ENCODE data around the gene DOCK4. TPM values are rescaled to one million over a fixed set of nuclear protein-coding genes. Genes with fewer than 3 reads are reported as not detected.
A peak's percentile ranks its signal among the peaks of the same experiment; 100 is the strongest.

Gene DOCK4
- total RNA-seq, 4 donors from 2014 or later: 6.4 to 20.5 (median 9.7) TPM

- peaks cover 3% of the 10 kb centered on the region for H3K4me1 ChIP-seq
- WGBS: 86% methylated on average over 6 of the region's 6 CpGs
- no peak overlapping the region for H3K4me3 ChIP-seq
- no peak for DNase-seq (ENCODE audit: low spot score in 2 of 2)
- H3K36me3 ChIP-seq: no peaks in the 10 kb centered on the region
- no peak overlapping the region for H3K27ac ChIP-seq
- no peaks in the 10 kb centered on the region for H3K27me3 ChIP-seq
- no peaks in the 10 kb centered on the region for H3K9me3 ChIP-seq
- TF ChIP-seq POLR2AphosphoS5 (IDR thresholded peaks at IDR 0.05) (no peak), EP300 (IDR thresholded peaks at IDR 0.05) (no peak), POLR2A (IDR thresholded peaks at IDR 0.05) (no peak), CTCF (IDR thresholded peaks at IDR 0.05) (no peak)
These were observed 182.4 kb downstream of the DOCK4 start for GRCh38 chr7:112023786-112024185.

DNA sequence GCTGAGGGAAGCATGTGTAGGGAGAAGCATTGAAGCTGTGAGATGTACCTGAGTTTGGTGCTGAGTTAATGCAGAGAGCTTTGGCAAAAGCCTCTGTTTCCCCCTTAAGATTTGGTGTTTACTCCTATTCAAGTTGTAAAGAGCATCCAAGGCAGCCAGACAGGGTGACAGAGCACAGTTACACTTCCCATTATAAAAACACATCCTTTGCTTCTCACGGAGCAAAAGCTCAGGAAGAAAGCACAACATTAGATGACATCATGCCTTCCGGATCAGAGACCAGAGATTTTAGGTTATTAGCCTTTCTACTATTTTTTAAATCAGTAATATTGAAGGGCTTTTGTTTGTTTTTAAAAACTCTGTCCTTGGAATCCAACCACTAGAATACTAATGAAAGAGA lies 182.9 kb downstream of the DOCK4 start:
- Histone ChIP-seq H3K27ac (no peak overlapping the region), H3K36me3 (no peaks in the 10 kb centered on the region), H3K4me3 (no peak overlapping the region), H3K9me3 (no peaks in the 10 kb centered on the region), H3K4me1 (peaks cover 6% of the 10 kb centered on the region), H3K27me3 (no peaks in the 10 kb centered on the region)
- DNase-seq (ENCODE audit: low spot score in 2 of 2): no peak
- TF ChIP-seq POLR2A (IDR thresholded peaks at IDR 0.05) (no peak), EP300 (IDR thresholded peaks at IDR 0.05) (no peak), POLR2AphosphoS5 (IDR thresholded peaks at IDR 0.05) (no peak), CTCF (IDR thresholded peaks at IDR 0.05) (no peak)
- 83% methylated on average over 2 of the region's 2 CpGs for WGBS

- no peak for DNase-seq (ENCODE audit: low spot score in 2 of 2)
- no peaks in the 10 kb centered on the region for H3K27me3 ChIP-seq
- H3K4me1 ChIP-seq: peaks cover 7% of the 10 kb centered on the region
- no peak overlapping the region for H3K4me3 ChIP-seq
- no peaks in the 10 kb centered on the region for H3K36me3 ChIP-seq
- H3K27ac ChIP-seq: no peak overlapping the region
- H3K9me3 ChIP-seq: no peaks in the 10 kb centered on the region
- WGBS: 90% methylated on average over 6 of the region's 6 CpGs
- TF ChIP-seq EP300 (IDR thresholded peaks at IDR 0.05) (no peak), POLR2AphosphoS5 (IDR thresholded peaks at IDR 0.05) (no peak), POLR2A (IDR thresholded peaks at IDR 0.05) (no peak), CTCF (IDR thresholded peaks at IDR 0.05) (no peak)
These were observed 184.1 kb downstream of the DOCK4 start for GRCh38 chr7:112022128-112022527.

DNA sequence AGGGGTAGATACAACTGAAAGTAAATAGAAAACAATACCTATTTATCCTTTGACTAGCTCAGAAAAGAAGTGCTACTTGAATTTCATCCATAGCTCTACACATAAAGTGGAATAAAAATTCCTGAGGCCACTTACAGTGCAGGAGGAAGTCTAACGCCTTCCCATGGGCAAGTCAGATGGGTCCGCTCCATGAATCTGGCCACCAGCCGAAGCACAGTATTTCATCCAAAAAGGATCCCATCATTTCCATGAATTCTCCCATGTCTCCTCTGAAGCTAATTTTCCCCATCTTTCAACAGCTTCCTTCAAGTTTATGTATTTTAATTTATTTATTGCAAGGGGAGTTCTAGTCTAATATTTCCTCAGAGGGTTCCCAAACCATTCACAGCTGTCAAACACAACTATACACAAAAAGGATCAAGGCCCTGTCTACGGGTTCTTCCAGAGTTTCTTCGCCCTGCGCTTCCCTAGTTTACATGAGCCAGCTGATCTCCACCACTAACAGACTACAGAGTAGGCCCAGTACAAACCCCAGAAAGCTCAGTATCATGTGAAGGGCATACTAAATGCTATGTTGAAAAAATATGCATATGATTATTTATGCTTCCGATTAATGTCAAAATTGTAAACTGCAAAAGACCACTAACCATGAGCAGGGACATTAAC lies 184.7 kb downstream of the DOCK4 start:
- TF ChIP-seq POLR2A (IDR thresholded peaks at IDR 0.05) (no peak), EP300 (IDR thresholded peaks at IDR 0.05) (no peak), POLR2AphosphoS5 (IDR thresholded peaks at IDR 0.05) (no peak), CTCF (IDR thresholded peaks at IDR 0.05) (no peak)
- WGBS: 69% methylated on average over 7 of the region's 7 CpGs
- no peak for DNase-seq (ENCODE audit: low spot score in 2 of 2)

DNA sequence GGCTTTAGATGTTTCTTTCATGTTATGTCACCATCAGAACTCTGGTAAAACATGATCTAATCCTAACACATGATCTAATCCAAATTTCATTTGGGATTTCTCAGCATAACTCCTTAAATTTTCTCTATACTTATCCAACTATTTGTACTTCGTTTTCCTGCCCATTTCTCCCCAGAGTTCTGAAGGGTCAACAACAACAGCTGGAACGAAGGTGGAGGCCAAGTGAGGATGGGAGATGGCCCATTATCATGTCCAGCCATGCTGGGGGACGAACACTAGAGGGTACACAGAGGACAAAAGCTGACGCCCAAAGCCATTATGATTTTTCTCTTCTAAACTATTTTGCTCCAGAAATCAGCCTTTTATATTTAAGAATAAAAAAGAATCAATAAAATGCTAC lies 185.4 kb downstream of the DOCK4 start:
- no peaks in the 10 kb centered on the region for H3K27me3 ChIP-seq
- peaks cover 7% of the 10 kb centered on the region for H3K4me1 ChIP-seq
- H3K4me3 ChIP-seq: no peak overlapping the region
- 57% methylated on average over 4 of the region's 4 CpGs for WGBS
- no peak for DNase-seq (ENCODE audit: low spot score in 2 of 2)
- no peaks in the 10 kb centered on the region for H3K9me3 ChIP-seq
- H3K36me3 ChIP-seq: no peaks in the 10 kb centered on the region
- no peak for TF ChIP-seq POLR2A (IDR thresholded peaks at IDR 0.05)
- TF ChIP-seq EP300 (IDR thresholded peaks at IDR 0.05): no peak
- TF ChIP-seq POLR2AphosphoS5 (IDR thresholded peaks at IDR 0.05): no peak
- no peak for TF ChIP-seq CTCF (IDR thresholded peaks at IDR 0.05)
- H3K27ac ChIP-seq: peak overlapping the region; percentile 28

More for the DNA sequence above, 184.7 kb downstream of the DOCK4 start:
- Histone ChIP-seq H3K9me3 (no peaks in the 10 kb centered on the region), H3K4me1 (peaks cover 7% of the 10 kb centered on the region), H3K27me3 (no peaks in the 10 kb centered on the region), H3K36me3 (no peaks in the 10 kb centered on the region), H3K4me3 (no peak overlapping the region), H3K27ac (peak overlapping the region; percentile 28)
